ENCODE data around the gene PPP1R13B.

Gene PPP1R13B

GRCh38 chr14:103847451-103848174, at the start of gene PPP1R13B:
TSS of gene PPP1R13B (minus strand) at chr14:103847575. CDS start at chr14:103847307, 268 bp downstream.
- H3K4me3 ChIP-seq (ENCODE audit: insufficient read length, low read depth), result peak within 1 kb of the TSS; percentile 55
- DNase-seq (ENCODE audit: low read depth, low spot score), result peak; percentile 77
- no peaks in the 10 kb centered on the region for H3K4me1 ChIP-seq (ENCODE audit: insufficient read depth, insufficient read length)
- no peak for TF ChIP-seq SUZ12 (IDR thresholded peaks at IDR 0.05; ENCODE audit: extremely low read depth, insufficient read depth, insufficient read length)
- TF ChIP-seq ZNF274 (IDR thresholded peaks at IDR 0.05; ENCODE audit: low read depth, low read length), result no peak
- no peak for TF ChIP-seq YY1 (IDR thresholded peaks at IDR 0.05; ENCODE audit: insufficient read depth, insufficient read length)
- no peaks in the 10 kb centered on the region for H3K36me3 ChIP-seq (ENCODE audit: insufficient read depth, insufficient read length, low read length)
- H3K9ac ChIP-seq (ENCODE audit: insufficient read length, low read depth), result peak within 1 kb of the TSS; percentile 72
- H3K9me3 ChIP-seq (ENCODE audit: insufficient read depth, low read length), result no peaks in the 10 kb centered on the region
- peaks cover 44% of the 10 kb centered on the region for H3K27me3 ChIP-seq (ENCODE audit: insufficient read depth, insufficient read length)

DNA sequence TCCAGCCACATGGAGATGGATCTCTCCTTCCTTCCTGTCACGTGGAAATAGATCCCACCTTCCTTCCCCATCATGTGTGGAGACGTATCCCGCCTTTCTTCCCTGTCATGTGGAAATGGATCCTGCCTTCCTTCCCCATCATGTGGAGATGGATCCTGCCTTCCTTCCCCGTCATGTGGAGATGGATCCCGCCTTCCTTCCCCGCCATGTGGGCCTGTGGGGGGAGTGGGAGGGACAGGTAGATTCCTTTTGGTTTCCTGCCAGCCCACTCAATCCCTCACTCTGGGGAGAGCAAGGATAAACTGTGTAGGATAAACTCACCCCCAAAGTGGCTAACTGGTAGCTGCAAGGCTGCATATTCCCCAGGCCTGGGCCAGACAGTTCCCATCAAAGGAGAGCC, 49.2 kb upstream of the PPP1R13B start:
- TF ChIP-seq YY1 (IDR thresholded peaks at IDR 0.05; ENCODE audit: insufficient read depth, insufficient read length) (no peak), SUZ12 (IDR thresholded peaks at IDR 0.05; ENCODE audit: extremely low read depth, insufficient read depth, insufficient read length) (no peak), ZNF274 (IDR thresholded peaks at IDR 0.05; ENCODE audit: low read depth, low read length) (no peak)
- H3K27me3 ChIP-seq (ENCODE audit: insufficient read depth, insufficient read length), result no peaks in the 10 kb centered on the region
- H3K36me3 ChIP-seq (ENCODE audit: insufficient read depth, insufficient read length, low read length), result no peaks in the 10 kb centered on the region
- H3K9me3 ChIP-seq (ENCODE audit: insufficient read depth, low read length), result peaks cover 6% of the 10 kb centered on the region; the same call in 1 of the 2 replicates
- no peak for DNase-seq (ENCODE audit: low read depth, low spot score)
- H3K4me3 ChIP-seq (ENCODE audit: insufficient read length, low read depth), result no peak overlapping the region
- no peak overlapping the region for H3K9ac ChIP-seq (ENCODE audit: insufficient read length, low read depth)
- peaks cover 5% of the 10 kb centered on the region for H3K4me1 ChIP-seq (ENCODE audit: insufficient read depth, insufficient read length)

GRCh38 chr14:103894723-103895059, 47.3 kb upstream of the PPP1R13B start:
- H3K4me3 ChIP-seq (ENCODE audit: insufficient read length, low read depth), result no peak overlapping the region
- peaks cover 6% of the 10 kb centered on the region; the same call in 1 of the 2 replicates for H3K9me3 ChIP-seq (ENCODE audit: insufficient read depth, low read length)
- peaks cover 6% of the 10 kb centered on the region for H3K4me1 ChIP-seq (ENCODE audit: insufficient read depth, insufficient read length)
- H3K36me3 ChIP-seq (ENCODE audit: insufficient read depth, insufficient read length, low read length), result no peaks in the 10 kb centered on the region
- DNase-seq (ENCODE audit: low read depth, low spot score), result no peak
- TF ChIP-seq YY1 (IDR thresholded peaks at IDR 0.05; ENCODE audit: insufficient read depth, insufficient read length), result no peak
- no peak for TF ChIP-seq ZNF274 (IDR thresholded peaks at IDR 0.05; ENCODE audit: low read depth, low read length)
- H3K9ac ChIP-seq (ENCODE audit: insufficient read length, low read depth), result no peak overlapping the region
- H3K27me3 ChIP-seq (ENCODE audit: insufficient read depth, insufficient read length), result no peaks in the 10 kb centered on the region

DNA sequence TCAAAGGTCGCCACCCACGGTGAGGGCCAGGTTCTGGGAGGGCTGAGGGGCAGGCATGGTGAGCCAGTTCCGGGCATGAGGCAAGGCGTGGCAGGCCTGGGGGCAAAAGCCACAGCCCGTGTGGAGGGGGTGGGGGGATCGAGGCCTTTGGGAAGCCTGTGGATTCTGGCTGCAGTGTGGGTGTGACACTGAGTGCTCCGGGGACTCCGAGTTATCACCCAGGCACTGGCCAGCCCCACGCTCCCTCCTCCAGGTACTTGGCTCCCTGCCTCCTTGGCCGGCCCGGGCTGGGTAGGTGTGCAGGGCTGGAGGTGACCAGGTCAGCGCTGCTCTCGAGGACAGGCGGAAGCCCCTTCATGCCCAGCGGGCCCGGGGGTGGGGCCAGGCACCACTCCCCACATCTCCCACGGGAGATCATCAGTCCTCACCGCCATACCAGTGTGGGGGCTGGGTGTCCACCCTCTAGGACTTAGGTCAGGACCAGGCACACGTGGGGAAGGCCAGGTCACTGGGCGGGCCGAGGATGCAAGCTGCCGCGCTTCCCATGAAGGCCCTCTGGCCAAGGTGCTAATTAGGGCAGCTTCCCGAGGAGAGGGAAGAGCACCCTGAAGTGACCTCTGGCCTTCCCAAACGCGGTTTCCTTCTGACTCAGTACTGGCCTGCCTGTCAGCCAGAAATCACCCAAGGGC, 46.8 kb upstream of the PPP1R13B start:
- TF ChIP-seq SUZ12 (IDR thresholded peaks at IDR 0.05; ENCODE audit: extremely low read depth, insufficient read depth, insufficient read length) (no peak), YY1 (IDR thresholded peaks at IDR 0.05; ENCODE audit: insufficient read depth, insufficient read length) (no peak), ZNF274 (IDR thresholded peaks at IDR 0.05; ENCODE audit: low read depth, low read length) (no peak)
- Histone ChIP-seq H3K9ac (ENCODE audit: insufficient read length, low read depth) (no peak overlapping the region), H3K36me3 (ENCODE audit: insufficient read depth, insufficient read length, low read length) (no peaks in the 10 kb centered on the region), H3K4me1 (ENCODE audit: insufficient read depth, insufficient read length) (peaks cover 9% of the 10 kb centered on the region), H3K9me3 (ENCODE audit: insufficient read depth, low read length) (peaks cover 6% of the 10 kb centered on the region; the same call in 1 of the 2 replicates), H3K4me3 (ENCODE audit: insufficient read length, low read depth) (no peak overlapping the region), H3K27me3 (ENCODE audit: insufficient read depth, insufficient read length) (no peaks in the 10 kb centered on the region)
- DNase-seq (ENCODE audit: low read depth, low spot score), result no peak

DNA sequence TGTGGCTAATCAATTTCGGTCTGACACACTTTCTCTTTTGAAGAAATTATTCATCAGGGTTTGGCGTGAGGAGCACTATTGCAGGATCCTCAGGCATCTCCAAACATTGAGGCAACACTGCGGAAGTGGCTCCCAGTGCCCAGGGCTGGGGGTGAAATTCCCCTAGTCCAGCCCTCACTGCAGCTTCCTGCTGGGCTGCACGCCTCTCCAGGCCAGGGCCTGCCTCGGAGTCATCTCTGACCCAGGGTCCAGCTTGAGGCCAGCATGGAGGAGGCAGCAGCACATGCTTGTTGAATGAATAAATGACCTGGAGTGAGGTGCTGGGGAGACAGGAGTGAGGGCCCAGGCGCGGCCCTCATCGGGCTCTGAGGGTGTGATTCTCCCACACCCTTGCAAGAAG, 44.9 kb upstream of the PPP1R13B start:
- Histone ChIP-seq H3K9me3 (ENCODE audit: insufficient read depth, low read length) (peaks cover 6% of the 10 kb centered on the region; the same call in 1 of the 2 replicates), H3K4me3 (ENCODE audit: insufficient read length, low read depth) (no peak overlapping the region), H3K27me3 (ENCODE audit: insufficient read depth, insufficient read length) (no peaks in the 10 kb centered on the region), H3K9ac (ENCODE audit: insufficient read length, low read depth) (no peak overlapping the region), H3K4me1 (ENCODE audit: insufficient read depth, insufficient read length) (peaks cover 7% of the 10 kb centered on the region), H3K36me3 (ENCODE audit: insufficient read depth, insufficient read length, low read length) (no peaks in the 10 kb centered on the region)
- TF ChIP-seq YY1 (IDR thresholded peaks at IDR 0.05; ENCODE audit: insufficient read depth, insufficient read length) (no peak), SUZ12 (IDR thresholded peaks at IDR 0.05; ENCODE audit: extremely low read depth, insufficient read depth, insufficient read length) (no peak), ZNF274 (IDR thresholded peaks at IDR 0.05; ENCODE audit: low read depth, low read length) (no peak)
- no peak for DNase-seq (ENCODE audit: low read depth, low spot score)

DNA sequence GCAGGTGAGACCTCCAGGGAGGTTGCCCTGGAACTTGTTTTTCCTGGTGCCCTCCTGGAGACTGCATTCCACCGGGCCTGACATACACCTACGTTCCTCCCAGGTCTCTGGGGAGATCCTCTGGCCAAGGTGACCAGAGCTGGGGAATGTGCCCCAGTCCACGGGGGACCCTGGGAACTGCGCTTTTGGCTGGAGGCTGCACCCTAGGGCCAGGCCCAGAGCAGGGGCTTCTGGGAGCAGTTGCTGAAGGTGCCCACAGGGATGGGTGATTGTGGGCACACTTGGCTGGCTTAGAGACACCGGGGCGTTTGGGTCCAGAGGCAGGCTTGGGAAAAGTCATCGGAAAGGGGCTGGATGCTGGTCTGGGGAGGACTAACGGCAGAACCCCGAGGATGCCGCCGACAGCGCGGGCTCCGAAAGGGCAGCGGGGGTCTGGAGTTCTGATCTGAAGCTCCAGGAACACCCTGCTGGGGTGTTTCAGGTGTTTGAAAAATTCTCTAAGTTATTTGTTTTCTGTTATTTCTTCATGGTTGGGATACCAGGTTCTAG, 44.4 kb upstream of the PPP1R13B start:
- H3K9me3 ChIP-seq (ENCODE audit: insufficient read depth, low read length), result peaks cover 6% of the 10 kb centered on the region; the same call in 1 of the 2 replicates
- no peaks in the 10 kb centered on the region for H3K27me3 ChIP-seq (ENCODE audit: insufficient read depth, insufficient read length)
- no peak overlapping the region for H3K9ac ChIP-seq (ENCODE audit: insufficient read length, low read depth)
- no peaks in the 10 kb centered on the region for H3K36me3 ChIP-seq (ENCODE audit: insufficient read depth, insufficient read length, low read length)
- no peak for DNase-seq (ENCODE audit: low read depth, low spot score)
- H3K4me3 ChIP-seq (ENCODE audit: insufficient read length, low read depth), result no peak overlapping the region
- TF ChIP-seq YY1 (IDR thresholded peaks at IDR 0.05; ENCODE audit: insufficient read depth, insufficient read length) (no peak), ZNF274 (IDR thresholded peaks at IDR 0.05; ENCODE audit: low read depth, low read length) (no peak), SUZ12 (IDR thresholded peaks at IDR 0.05; ENCODE audit: extremely low read depth, insufficient read depth, insufficient read length) (no peak)
- peaks cover 7% of the 10 kb centered on the region for H3K4me1 ChIP-seq (ENCODE audit: insufficient read depth, insufficient read length)
